COLO668 (cell line): ENCODE measurements around the gene HOMER1.
"Not testable (repeated sequence)": the region's sequence is repeated elsewhere in the genome, so short reads cannot be mapped to it uniquely, and the experiment has no call there.

ENCODE experiments used
- DNase-seq: peaks from one replicate; lab custom pipeline; 2025; ENCODE audit not compliant: unreplicated experiment; lab: John Stamatoyannopoulos, UW

The HOMER1 gene

GRCh38 chr5:79423296-79423695 lies 90.6 kb downstream of the HOMER1 start:
- no peak for DNase-seq

GRCh38 chr5:79420248-79420647 lies 93.7 kb downstream of the HOMER1 start:
- no peak for DNase-seq

GRCh38 chr5:79418276-79418675 lies 95.7 kb downstream of the HOMER1 start:
- DNase-seq, result no peak

GRCh38 chr5:79417495-79417894 lies 96.4 kb downstream of the HOMER1 start:
- DNase-seq, result no peak

- DNase-seq, result no peak
Measured at GRCh38 chr5:79416499-79416898, 97.4 kb downstream of the HOMER1 start.

GRCh38 chr5:79413112-79413511 lies 100.8 kb downstream of the HOMER1 start:
- no peak for DNase-seq

- no peak for DNase-seq
Measured at GRCh38 chr5:79408028-79408427, 105.9 kb downstream of the HOMER1 start.

GRCh38 chr5:79407591-79407990 lies 106.3 kb downstream of the HOMER1 start:
- DNase-seq, result no peak

GRCh38 chr5:79401216-79401615 lies 112.7 kb downstream of the HOMER1 start:
- no peak for DNase-seq

- DNase-seq, result no peak
Measured at GRCh38 chr5:79399046-79399445, 114.9 kb downstream of the HOMER1 start.

GRCh38 chr5:79397080-79397479 lies 116.9 kb downstream of the HOMER1 start:
- no peak for DNase-seq

GRCh38 chr5:79396265-79396664 lies 117.7 kb downstream of the HOMER1 start:
- no peak for DNase-seq

- DNase-seq, result no peak
Measured at GRCh38 chr5:79395296-79395695, 118.6 kb downstream of the HOMER1 start.

GRCh38 chr5:79392776-79393175 lies 121.2 kb downstream of the HOMER1 start:
- DNase-seq, result no peak

- no peak for DNase-seq
Measured at GRCh38 chr5:79386679-79387078, 127.3 kb downstream of the HOMER1 start.

- not testable (repeated sequence) for DNase-seq
Measured at GRCh38 chr5:79385126-79385525, 128.8 kb downstream of the HOMER1 start.

GRCh38 chr5:79378510-79379186 lies 135.3 kb downstream of the HOMER1 start:
- DNase-seq, result no peak

- no peak for DNase-seq
Measured at GRCh38 chr5:79357398-79357797, 156.5 kb downstream of the HOMER1 start.

GRCh38 chr5:79349881-79350280 lies 164.1 kb downstream of the HOMER1 start:
- DNase-seq, result no peak

GRCh38 chr5:79349047-79349446 lies 164.9 kb downstream of the HOMER1 start:
- no peak for DNase-seq

GRCh38 chr5:79346420-79346824 lies 167.5 kb downstream of the HOMER1 start:
- no peak for DNase-seq

GRCh38 chr5:79333852-79334557 lies 179.9 kb downstream of the HOMER1 start:
- DNase-seq, result no peak

GRCh38 chr5:79330071-79330470 lies 183.9 kb downstream of the HOMER1 start:
- no peak for DNase-seq
